CD4-positive, alpha-beta T cell (primary cell): ENCODE data around the gene TMEM94. TPM values are rescaled to one million over a fixed set of nuclear protein-coding genes. Genes with fewer than 3 reads are reported as not detected.

Source experiments
- ATAC-seq: fragments of 200-7000 bp; cut with Tn5 transposase; one replicate; pipeline ENCODE4 v1.10.0; 2022; ENCODE audit warnings: mild to moderate bottlenecking; ENCODE audit not compliant: poor library complexity
- CTCF ChIA-PET: fragments of 350-600 bp; sonication (Branson Sonifier 250); formaldehyde crosslinking; loops from one replicate; lab custom pipeline; 2021; ENCODE audit warnings: antibody characterized with exemption, inconsistent platforms; lab: Charles Lee
- POLR2A ChIA-PET: fragments of 350-600 bp; sonication (Branson Sonifier 250); formaldehyde crosslinking; loops from one replicate; lab custom pipeline; 2021; ENCODE audit warnings: antibody characterized with exemption, inconsistent platforms; lab: Charles Lee
- DNase-seq, 14 experiments: peaks; one replicate each; pipeline ENCODE4 v3.0.0-alpha.2; 2013 to 2020; ENCODE audit warnings: mixed read lengths in 2 of 14
- H3K27ac ChIP-seq, 2 donors: one replicate each; pipeline versions ENCODE4 v1.5.1 to v1.7.0; 2013; ENCODE audit warnings: low read length in 2 of 2, low read depth in 1 of 2, mild to moderate bottlenecking in 1 of 2
- H3K27me3 ChIP-seq, 2 experiments: 1 replicate in 1 of 2; 2 replicates in 1 of 2; pipeline versions ENCODE4 v1.6.1 to v1.7.0; 2013; ENCODE audit warnings: low read length in 2 of 2, control low read depth in 1 of 2, mild to moderate bottlenecking in 1 of 2, moderate library complexity in 1 of 2; ENCODE audit not compliant: insufficient read depth in 2 of 2, control insufficient read depth in 1 of 2
- H3K36me3 ChIP-seq: one replicate; pipeline ENCODE4 v1.6.1; 2013; ENCODE audit warnings: low read length, control low read depth; ENCODE audit not compliant: insufficient read depth
- H3K4me1 ChIP-seq: one replicate; pipeline ENCODE4 v1.6.1; 2013; ENCODE audit warnings: low read length, control low read depth; ENCODE audit not compliant: insufficient read depth
- H3K4me3 ChIP-seq: one replicate; pipeline ENCODE4 v1.5.1; 2013; ENCODE audit warnings: mild to moderate bottlenecking, low read length, moderate library complexity
- H3K9me3 ChIP-seq, 2 experiments: 1 replicate in 1 of 2; 2 replicates in 1 of 2; pipeline versions ENCODE4 v1.6.1 to v1.7.0; 2013; ENCODE audit warnings: low read length in 2 of 2, mild to moderate bottlenecking in 2 of 2, control low read depth in 1 of 2, moderate library complexity in 1 of 2; ENCODE audit not compliant: control insufficient read depth in 1 of 2, insufficient read depth in 1 of 2
- H3K27ac Mint-ChIP-seq: one replicate; pipeline ENCODE4 v1.8.0; 2020; ENCODE audit warnings: mixed read lengths
- H3K27me3 Mint-ChIP-seq: one replicate; pipeline ENCODE4 v1.8.0; 2021; ENCODE audit warnings: mixed read lengths
- H3K36me3 Mint-ChIP-seq: one replicate; pipeline ENCODE4 v1.8.0; 2021; ENCODE audit warnings: low read depth, mixed read lengths
- H3K4me1 Mint-ChIP-seq: one replicate; pipeline ENCODE4 v1.8.0; 2021; ENCODE audit warnings: low read depth, mixed read lengths
- H3K4me3 Mint-ChIP-seq: one replicate; pipeline ENCODE4 v1.8.0; 2020; ENCODE audit warnings: mild to moderate bottlenecking, mixed read lengths
- H3K9me3 Mint-ChIP-seq: one replicate; pipeline ENCODE4 v1.8.0; 2020; ENCODE audit warnings: mixed read lengths
- intact Hi-C, 2 experiments: fragments of 100-400 bp; cut with DNase I in 1 of 2; cut with micrococcal nuclease in 1 of 2; formaldehyde crosslinking; loops; one replicate each; pipeline versions ENCODE4 v1.15.1 to v1.9.0; 2023 to 2025; cut with DNase I, micrococcal nuclease
- total RNA-seq, 174 experiments: library from RNA in 2 of 174; stranded (reverse) in 2 of 174; gene quantifications; one replicate each; pipeline ENCODE4 v1.2.3 and lab custom pipeline; 2021 to 2026
- TF ChIP-seq, protein P1 (sequence below): fragments of 200-600 bp; IDR thresholded peaks from one replicate; pipeline ENCODE4 v1.8.0; 2022; ENCODE audit warnings: antibody characterized with exemption, mild to moderate bottlenecking

Gene TMEM94
- total RNA-seq, 2 experiments from 2014 or later = 52.8 to 57.3 TPM

DNA sequence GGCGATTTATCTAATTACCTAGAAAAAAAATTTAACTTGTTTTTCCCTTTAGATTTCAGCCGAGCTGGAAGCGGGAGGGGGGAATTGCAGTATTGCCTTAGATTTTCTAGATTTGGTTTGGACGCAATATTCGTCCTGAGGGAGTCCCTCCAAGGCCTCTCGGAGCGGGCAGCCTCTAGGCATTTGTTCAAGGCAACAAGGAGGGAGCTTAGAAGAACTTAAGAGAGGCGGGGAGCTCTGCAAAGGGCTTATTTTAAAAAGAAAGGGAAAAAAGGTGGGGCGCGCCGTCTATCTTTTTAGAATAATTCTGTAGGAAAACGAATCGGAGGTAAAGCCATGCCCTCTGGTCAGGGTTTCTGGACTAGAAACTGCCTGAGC is 407 bp upstream of the TMEM94 start:
- Histone ChIP-seq H3K4me1 (peaks cover 17% of the 10 kb centered on the region), H3K27ac (peak overlapping the region; percentile 23 to 59), H3K4me3 (peak overlapping the region; percentile 70), H3K9me3 (no peaks in the 10 kb centered on the region), H3K36me3 (no peaks in the 10 kb centered on the region), H3K27me3 (no peaks in the 10 kb centered on the region)
- intact Hi-C loops = loop anchor here in 1 of 2 experiments (1.0 to 5.0 kb wide), 4 partner anchors 50 to 326 kb away; partner anchors contain the start of genes CASKIN2, SLC25A19 and UNK
- ChIA-PET POLR2A (interaction anchor here (0.6 to 3.6 kb wide), 31 partner anchors 8 to 1326 kb away, joined by 3 to 34 read pairs (median 3); partner anchors contain the start of genes FDXR, GRB2, LLGL2 and MIF4GD), CTCF (interaction anchor here (0.7 to 1.6 kb wide), 6 partner anchors 60 to 185 kb away, joined by 3 to 5 read pairs (median 4); partner anchors contain the start of genes MIF4GD, SLC25A19 and TSEN54)
- Mint-ChIP-seq H3K27me3 (no peaks in the 10 kb centered on the region), H3K4me1 (peaks cover 29% of the 10 kb centered on the region), H3K4me3 (peak overlapping the region; percentile 100), H3K36me3 (peaks cover 11% of the 10 kb centered on the region), H3K27ac (peak overlapping the region; percentile 91), H3K9me3 (no peaks in the 10 kb centered on the region)
- TF ChIP-seq, protein P1, sequence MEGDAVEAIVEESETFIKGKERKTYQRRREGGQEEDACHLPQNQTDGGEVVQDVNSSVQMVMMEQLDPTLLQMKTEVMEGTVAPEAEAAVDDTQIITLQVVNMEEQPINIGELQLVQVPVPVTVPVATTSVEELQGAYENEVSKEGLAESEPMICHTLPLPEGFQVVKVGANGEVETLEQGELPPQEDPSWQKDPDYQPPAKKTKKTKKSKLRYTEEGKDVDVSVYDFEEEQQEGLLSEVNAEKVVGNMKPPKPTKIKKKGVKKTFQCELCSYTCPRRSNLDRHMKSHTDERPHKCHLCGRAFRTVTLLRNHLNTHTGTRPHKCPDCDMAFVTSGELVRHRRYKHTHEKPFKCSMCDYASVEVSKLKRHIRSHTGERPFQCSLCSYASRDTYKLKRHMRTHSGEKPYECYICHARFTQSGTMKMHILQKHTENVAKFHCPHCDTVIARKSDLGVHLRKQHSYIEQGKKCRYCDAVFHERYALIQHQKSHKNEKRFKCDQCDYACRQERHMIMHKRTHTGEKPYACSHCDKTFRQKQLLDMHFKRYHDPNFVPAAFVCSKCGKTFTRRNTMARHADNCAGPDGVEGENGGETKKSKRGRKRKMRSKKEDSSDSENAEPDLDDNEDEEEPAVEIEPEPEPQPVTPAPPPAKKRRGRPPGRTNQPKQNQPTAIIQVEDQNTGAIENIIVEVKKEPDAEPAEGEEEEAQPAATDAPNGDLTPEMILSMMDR = no peak
- no peak for DNase-seq
- ATAC-seq = peak; percentile 33

DNA sequence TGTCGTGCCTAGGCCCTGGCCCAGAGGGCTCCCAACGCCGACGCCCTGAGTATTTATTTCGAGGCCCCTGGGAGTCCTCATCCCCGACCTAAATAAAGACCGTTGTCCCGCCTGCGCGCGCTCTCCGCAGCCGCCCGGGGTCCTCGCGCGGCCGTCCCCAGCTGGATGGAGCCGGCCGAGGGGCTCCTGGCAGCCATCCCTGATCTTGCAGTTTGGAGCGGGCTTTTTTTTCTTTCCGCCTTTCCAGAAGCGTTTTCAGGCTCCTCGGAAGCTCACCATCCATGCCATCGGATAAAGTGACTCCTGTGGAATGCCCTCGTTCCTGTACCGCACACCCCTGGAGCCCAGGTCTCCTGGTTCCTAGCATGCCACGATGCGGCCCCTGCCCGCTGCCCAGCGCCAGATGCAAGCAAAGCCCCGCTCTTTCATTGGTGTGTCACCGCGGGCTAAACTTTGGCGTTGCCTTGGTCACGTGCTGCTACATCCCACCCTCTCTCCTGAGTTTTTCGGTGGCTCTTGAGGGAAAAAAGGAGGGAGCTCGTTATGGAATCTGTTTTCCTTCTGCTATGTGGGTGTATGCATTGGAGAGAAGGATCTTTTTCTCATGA is 716 bp downstream of the TMEM94 start:
- H3K36me3 ChIP-seq = no peaks in the 10 kb centered on the region
- H3K36me3 Mint-ChIP-seq = peaks cover 11% of the 10 kb centered on the region
- H3K4me1 Mint-ChIP-seq = peaks cover 29% of the 10 kb centered on the region
- H3K27ac Mint-ChIP-seq = peak overlapping the region; percentile 91
- peak overlapping the region; percentile 70 for H3K4me3 ChIP-seq
- DNase-seq (peak in 7 of 14 experiments; percentile 1 to 38 (median 20)), ATAC-seq (peak; percentile 8)
- TF ChIP-seq, protein P1 = no peak
- no peaks in the 10 kb centered on the region for H3K27me3 ChIP-seq
- no peaks in the 10 kb centered on the region for H3K9me3 ChIP-seq
- no peak overlapping the region for H3K27ac ChIP-seq
- no peaks in the 10 kb centered on the region for H3K9me3 Mint-ChIP-seq
- H3K4me3 Mint-ChIP-seq = peak overlapping the region; percentile 100
- intact Hi-C loops = loop anchor here in 1 of 2 experiments (2.0 to 5.0 kb wide), 3 partner anchors 58 to 325 kb away; partner anchors contain the start of genes CASKIN2, SLC25A19 and UNK
- ChIA-PET CTCF (interaction anchor here (0.7 to 1.6 kb wide), 2 partner anchors 168 to 186 kb away, joined by 3 to 5 read pairs; partner anchors contain the start of genes MIF4GD and SLC25A19), POLR2A (interaction anchor here (1.0 to 3.6 kb wide), 14 partner anchors 8 to 584 kb away, joined by 3 to 34 read pairs (median 6); partner anchors contain the start of genes FDXR, LLGL2, MIF4GD and RECQL5)
- H3K4me1 ChIP-seq = peaks cover 17% of the 10 kb centered on the region
- no peaks in the 10 kb centered on the region for H3K27me3 Mint-ChIP-seq

DNA sequence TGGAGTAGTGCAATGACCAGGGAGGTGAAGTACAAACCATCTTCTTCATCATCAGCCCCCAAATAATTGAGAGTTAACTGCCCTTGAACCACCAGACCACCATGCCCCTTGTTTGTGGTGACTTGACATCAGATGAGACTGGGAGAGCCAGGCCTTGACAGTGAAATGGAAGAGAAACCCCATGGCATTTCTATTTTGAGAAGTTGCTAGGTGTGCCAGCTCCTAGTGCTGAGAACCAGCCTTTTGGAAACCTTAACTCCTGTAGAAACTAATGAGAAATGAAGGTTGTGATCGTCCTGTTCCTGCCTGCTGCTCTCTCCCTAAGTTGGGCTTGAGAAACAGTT is 2.8 kb downstream of the TMEM94 start:
- Mint-ChIP-seq H3K27me3 (no peaks in the 10 kb centered on the region), H3K9me3 (no peaks in the 10 kb centered on the region), H3K36me3 (peaks cover 22% of the 10 kb centered on the region), H3K4me3 (peak overlapping the region; percentile 35), H3K4me1 (peaks cover 40% of the 10 kb centered on the region), H3K27ac (no peak overlapping the region)
- intact Hi-C loops = loop anchor here in 1 of 2 experiments (5.0 kb wide), 2 partner anchors 172 to 323 kb away; partner anchors contain the start of genes SLC25A19 and UNK
- Histone ChIP-seq H3K9me3 (no peaks in the 10 kb centered on the region), H3K27ac (no peak overlapping the region), H3K4me3 (no peak overlapping the region), H3K27me3 (no peaks in the 10 kb centered on the region), H3K36me3 (no peaks in the 10 kb centered on the region), H3K4me1 (peaks cover 17% of the 10 kb centered on the region)
- ChIA-PET POLR2A (interaction anchor here (3.6 kb wide), 1 partner anchor 28 kb away, joined by 32 read pairs; no protein-coding TSS in a partner anchor), CTCF (no interaction called here)
- ATAC-seq (no peak), DNase-seq (no peak)
- TF ChIP-seq, protein P1 = no peak
